A549 (cell line): Measurements from ENCODE around the gene SOHLH2. TPM values are rescaled to one million over a fixed set of nuclear protein-coding genes. Genes with fewer than 3 reads are reported as not detected.

ENCODE experiments used
- ATAC-seq, 2 experiments: fragments of 200-7000 bp in 1 of 2; fragments of >200 bp in 1 of 2; cut with Nextera tagmentation in 1 of 2; cut with Tn5 transposase in 1 of 2; 3 replicates each; pipeline versions ENCODE4 v1.8.0 to v1.9.1; 2018 to 2020; ENCODE audit warnings: mild to moderate bottlenecking in 1 of 2, moderate library complexity in 1 of 2
- CTCF ChIA-PET: fragments of 300-600 bp; sonication (Branson Sonifier 250); formaldehyde crosslinking; extraction: SDS; loops from one replicate; lab custom pipeline; 2021; ENCODE audit warnings: antibody characterized with exemption, inconsistent platforms; lab: Yijun Ruan, JAX
- POLR2A ChIA-PET: fragments of 350-600 bp; formaldehyde crosslinking; extraction: SDS; loops from one replicate; lab custom pipeline; 2021; ENCODE audit warnings: antibody characterized with exemption, inconsistent platforms; lab: Yijun Ruan, JAX
- DNase-seq, 2 experiments: peaks; one replicate each; pipeline versions ENCODE4 v3.0.0 to v3.0.0-alpha.2; 2011 to 2016; ENCODE audit warnings: low read depth in 1 of 2, low spot score in 1 of 2
- FAIRE-seq: peaks from 2 replicates; lab custom pipeline; 2011; peaks lifted over from hg19 to GRCh38; lab: Jason Lieb, UNC
- H3K27ac ChIP-seq, 2 experiments: fragments of >200 bp; sonication (Bioruptor Twin); formaldehyde crosslinking; 3 replicates each; pipeline ENCODE4 v1.5.1; 2016 to 2017
- H3K4me1 ChIP-seq: fragments of >200 bp; sonication (Bioruptor Twin); formaldehyde crosslinking; 3 replicates; pipeline ENCODE4 v1.6.1; 2016
- H3K4me2 ChIP-seq: fragments of >200 bp; sonication (Bioruptor Twin); formaldehyde crosslinking; 3 replicates; pipeline ENCODE4 v1.6.1; 2016
- H3K4me3 ChIP-seq: fragments of >200 bp; sonication (Bioruptor Twin); formaldehyde crosslinking; 3 replicates; pipeline ENCODE4 v1.5.1; 2016
- H3K9me3 ChIP-seq: fragments of >200 bp; sonication (Bioruptor Twin); formaldehyde crosslinking; 3 replicates; pipeline ENCODE4 v1.6.1; 2016
- CHD2 ChIP-seq: fragments of 150-350 bp; IDR thresholded peaks from 2 replicates; pipeline ENCODE4 v1.6.1; 2014; ENCODE audit warnings: low read length; ENCODE audit not compliant: partially characterized antibody
- CHD4 ChIP-seq: fragments of 200-600 bp; sonication (generic); IDR thresholded peaks from 2 replicates; pipeline ENCODE4 v1.6.1; 2016; ENCODE audit warnings: antibody characterized with exemption, mild to moderate bottlenecking, borderline replicate concordance
- EHMT2 ChIP-seq: fragments of 200-600 bp; sonication (generic); IDR thresholded peaks from 2 replicates; pipeline ENCODE4 v1.6.1; 2016; ENCODE audit warnings: antibody characterized with exemption, low read depth, mild to moderate bottlenecking, moderate library complexity
- EP300 ChIP-seq, 2 experiments: fragments of >200 bp; sonication (Bioruptor Twin); formaldehyde crosslinking; IDR thresholded peaks; 2 replicates in 1 of 2; 3 replicates in 1 of 2; pipeline ENCODE4 v1.6.1; 2016 to 2017
- ESRRA ChIP-seq: fragments of 150-350 bp; IDR thresholded peaks from 2 replicates; pipeline ENCODE4 v1.6.1; 2014; ENCODE audit warnings: mild to moderate bottlenecking, low read length, borderline replicate concordance
- FOSB ChIP-seq: fragments of 250-450 bp; sonication (Bioruptor Pico); IDR thresholded peaks from 2 replicates; pipeline ENCODE4 v1.5.0; 2020; ENCODE audit warnings: mild to moderate bottlenecking, moderate library complexity
- FOSL2 ChIP-seq, 2 experiments: fragments of 450-650 bp in 1 of 2; fragments of >200 bp in 1 of 2; sonication (Bioruptor Twin) in 1 of 2; formaldehyde crosslinking; IDR thresholded peaks; 2 replicates each; pipeline versions ENCODE4 v1.5.0 to v1.6.1; 2016 to 2020; ENCODE audit warnings: mild to moderate bottlenecking in 1 of 2, moderate library complexity in 1 of 2
- GATA3 ChIP-seq: IDR thresholded peaks from 2 replicates; pipeline ENCODE4 v1.6.1; 2012; ENCODE audit warnings: borderline replicate concordance
- HDAC2 ChIP-seq: fragments of 200-600 bp; sonication (generic); IDR thresholded peaks from 2 replicates; pipeline ENCODE4 v1.6.1; 2016
- HOXB5 ChIP-seq: fragments of 250-450 bp; sonication (Bioruptor Pico); IDR thresholded peaks from 2 replicates; pipeline ENCODE4 v1.5.0; 2020; ENCODE audit warnings: mild to moderate bottlenecking, moderate library complexity
- JUNB ChIP-seq: fragments of >200 bp; sonication (Bioruptor Twin); formaldehyde crosslinking; IDR thresholded peaks from 2 replicates; pipeline ENCODE4 v1.6.1; 2016
- KDM5A ChIP-seq: fragments of 200-600 bp; sonication (generic); IDR thresholded peaks from 2 replicates; pipeline ENCODE4 v1.6.1; 2016; ENCODE audit warnings: antibody characterized with exemption, mild to moderate bottlenecking
- NPAS2 ChIP-seq: fragments of 250-450 bp; sonication (Bioruptor Pico); IDR thresholded peaks from 2 replicates; pipeline ENCODE4 v1.8.0; 2022; ENCODE audit warnings: mild to moderate bottlenecking, moderate library complexity, borderline replicate concordance
- NR3C1 ChIP-seq: fragments of >200 bp; sonication (Bioruptor Twin); formaldehyde crosslinking; IDR thresholded peaks from 3 replicates; pipeline ENCODE4 v1.6.1; 2017
- POLR2A ChIP-seq: IDR thresholded peaks from 2 replicates; pipeline ENCODE4 v1.6.1; 2012; ENCODE audit warnings: mild to moderate bottlenecking, low read length
- RARB ChIP-seq: fragments of 250-450 bp; sonication (Bioruptor Pico); IDR thresholded peaks from 2 replicates; pipeline ENCODE4 v1.8.0; 2021; ENCODE audit warnings: mild to moderate bottlenecking, moderate library complexity
- RCOR1 ChIP-seq: fragments of 150-350 bp; IDR thresholded peaks from 2 replicates; pipeline ENCODE4 v1.6.1; 2014; ENCODE audit warnings: antibody characterized with exemption, low read length, low read depth
- SMC3 ChIP-seq: fragments of >200 bp; sonication (Bioruptor Twin); formaldehyde crosslinking; IDR thresholded peaks from 3 replicates; pipeline ENCODE4 v1.6.1; 2018; ENCODE audit warnings: inconsistent platforms
- ZSCAN20 ChIP-seq: fragments of 250-450 bp; sonication (Bioruptor Pico); IDR thresholded peaks from 2 replicates; pipeline ENCODE4 v1.8.0; 2022; ENCODE audit warnings: mild to moderate bottlenecking, moderate library complexity
- WGBS: methylation state at CpG from one replicate; pipeline ENCODE4 v1.1.6; 2017; ENCODE audit errors: missing lambda C conversion rate; 5-methylcytosine and 5-hydroxymethylcytosine counted together
- polyA plus RNA-seq, 4 experiments: library from polyadenylated mRNA; depleted of rRNA in 3 of 4; stranded (reverse); fragments of >200 nt; fragmentation: RNase III in 1 of 4; extraction: RNeasy Plus Mini Kit Qiagen cat#74134 plus additional on column Dnase treatment in 1 of 4; gene quantifications; 2 replicates in 3 of 4; 3 replicates in 1 of 4; pipeline ENCODE4 v1.2.3, GENCODE V29; 2011 to 2017
- TF ChIP-seq, protein P1 (sequence below): fragments of 250-450 bp; sonication (Bioruptor Pico); IDR thresholded peaks from 2 replicates; pipeline ENCODE4 v1.5.0; 2020; ENCODE audit warnings: low read depth, mild to moderate bottlenecking, moderate library complexity
- TF ChIP-seq, protein P2 (sequence below): IDR thresholded peaks from 2 replicates; pipeline ENCODE4 v1.6.1; 2012; ENCODE audit warnings: low read depth, borderline replicate concordance
- TF ChIP-seq, protein P3 (sequence below): fragments of >200 bp; sonication (Bioruptor Twin); formaldehyde crosslinking; IDR thresholded peaks from 2 replicates; pipeline ENCODE4 v1.6.1; 2016
- TF ChIP-seq, protein P4 (sequence below): fragments of >200 bp; sonication (Bioruptor Twin); formaldehyde crosslinking; IDR thresholded peaks from 3 replicates; pipeline ENCODE4 v1.6.1; 2016
- TF ChIP-seq, protein P5 (sequence below): IDR thresholded peaks from 2 replicates; pipeline ENCODE4 v1.6.1; 2012

Gene SOHLH2
- polyA plus RNA-seq, 2 of the 4 experiments (the other 2 are of a cell fraction): 0.14 TPM; not detected in 1

DNA sequence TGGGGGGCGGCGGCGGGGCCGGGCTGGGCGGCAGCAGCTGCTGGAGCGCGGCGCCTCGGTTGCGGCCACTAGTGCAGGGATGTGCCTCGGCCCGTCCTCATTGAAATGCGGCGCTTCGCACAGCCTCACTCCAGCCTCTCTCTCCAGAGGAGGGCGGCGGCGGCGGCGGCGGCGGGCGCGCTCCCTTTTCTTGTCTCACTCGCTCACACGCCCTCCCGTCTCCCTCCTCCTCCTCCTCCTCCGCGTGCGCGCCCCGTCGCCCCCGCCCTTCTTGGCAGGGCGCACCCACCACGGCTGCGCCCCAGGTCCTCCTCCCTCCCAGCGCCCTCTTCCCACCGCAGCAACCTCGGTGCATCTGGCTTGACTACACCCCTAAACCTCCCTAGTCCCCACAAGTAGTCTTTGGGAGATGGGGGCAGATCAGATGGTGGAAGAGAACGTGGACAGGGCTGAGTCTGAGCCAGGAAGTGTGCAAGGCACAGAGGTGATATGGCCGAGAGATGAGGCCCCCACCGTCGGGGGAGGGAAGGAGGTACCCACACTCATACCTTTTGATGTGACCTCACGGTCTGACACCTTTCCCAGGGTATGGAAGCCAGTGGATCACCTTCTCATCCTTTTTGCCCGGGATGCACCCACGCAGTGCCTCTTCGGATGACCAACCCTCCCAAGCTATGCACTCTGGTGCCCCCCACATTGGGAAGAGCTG lies 83.0 kb downstream of the SOHLH2 start, which contains the start of gene DCLK1:
TSS of gene DCLK1 (minus strand) at position 161 of the 709 bp plus-strand sequence.
- TF ChIP-seq ZSCAN20 (CRISPR knock-in tag): no peak
- TF ChIP-seq EHMT2: no peak
- no peak for TF ChIP-seq RARB
- TF ChIP-seq NPAS2 (CRISPR knock-in tag): no peak
- TF ChIP-seq CHD4: no peak
- no peak for TF ChIP-seq EP300 (IDR thresholded peaks at IDR 0.05)
- TF ChIP-seq, protein P1, sequence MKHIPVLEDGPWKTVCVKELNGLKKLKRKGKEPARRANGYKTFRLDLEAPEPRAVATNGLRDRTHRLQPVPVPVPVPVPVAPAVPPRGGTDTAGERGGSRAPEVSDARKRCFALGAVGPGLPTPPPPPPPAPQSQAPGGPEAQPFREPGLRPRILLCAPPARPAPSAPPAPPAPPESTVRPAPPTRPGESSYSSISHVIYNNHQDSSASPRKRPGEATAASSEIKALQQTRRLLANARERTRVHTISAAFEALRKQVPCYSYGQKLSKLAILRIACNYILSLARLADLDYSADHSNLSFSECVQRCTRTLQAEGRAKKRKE (CRISPR knock-in tag): no peak
- TF ChIP-seq, protein P2, sequence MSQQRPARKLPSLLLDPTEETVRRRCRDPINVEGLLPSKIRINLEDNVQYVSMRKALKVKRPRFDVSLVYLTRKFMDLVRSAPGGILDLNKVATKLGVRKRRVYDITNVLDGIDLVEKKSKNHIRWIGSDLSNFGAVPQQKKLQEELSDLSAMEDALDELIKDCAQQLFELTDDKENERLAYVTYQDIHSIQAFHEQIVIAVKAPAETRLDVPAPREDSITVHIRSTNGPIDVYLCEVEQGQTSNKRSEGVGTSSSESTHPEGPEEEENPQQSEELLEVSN: no peak
- peak within 1 kb of the TSS in 1 of 2 experiments; percentile 40; a peak in 1 of 6 replicates for H3K27ac ChIP-seq
- ATAC-seq: peak; percentile 70 to 73; a peak in 5 of 6 replicates
- ChIA-PET POLR2A (no interaction called here), CTCF (interaction anchor here (0.7 kb wide), 1 partner anchor 38 kb away, joined by 3 read pairs; no protein-coding TSS in a partner anchor)
- H3K4me3 ChIP-seq: peak within 1 kb of the TSS; percentile 42
- no peak for FAIRE-seq
- H3K9me3 ChIP-seq: no peaks in the 10 kb centered on the region
- no peaks in the 10 kb centered on the region for H3K4me1 ChIP-seq
- 9% methylated on average over 25 of the region's 48 CpGs for whole genome bisulfite sequencing
- H3K4me2 ChIP-seq: peak within 1 kb of the TSS; percentile 89
- DNase-seq: no peak

DNA sequence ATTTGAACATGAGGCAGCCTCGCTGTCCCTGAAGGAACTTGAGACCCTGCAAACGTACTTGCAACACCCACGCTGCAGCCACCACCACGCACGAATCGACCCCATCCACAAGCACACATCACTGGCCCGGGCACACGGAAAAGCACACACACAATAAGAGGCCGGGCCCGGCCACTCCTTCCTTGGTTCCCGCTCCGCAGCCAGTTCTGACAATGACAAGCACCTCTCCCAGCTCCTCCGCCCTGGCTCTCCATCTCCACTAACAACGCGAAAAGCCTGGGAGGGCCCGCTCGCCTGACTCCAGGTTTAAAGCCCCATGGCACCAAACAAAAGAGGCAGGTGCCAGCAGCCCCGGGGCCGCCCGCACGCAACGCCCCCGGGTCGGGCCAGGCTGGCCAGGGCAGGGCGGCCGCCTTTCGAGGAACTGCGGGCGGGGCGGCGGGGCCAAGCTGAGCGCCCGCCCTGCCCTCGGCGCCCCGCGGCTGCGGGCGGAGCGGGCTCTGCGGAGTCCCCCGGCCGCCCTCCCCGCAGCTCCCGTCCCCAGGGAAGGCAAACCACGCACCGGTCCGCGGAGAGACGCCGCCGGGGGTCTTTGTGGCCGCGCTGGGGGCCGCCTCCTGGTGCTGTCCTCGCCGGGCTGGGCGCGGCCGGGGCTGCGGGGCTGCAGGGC lies 83.7 kb downstream of the SOHLH2 start:
- Histone ChIP-seq H3K27ac (peak overlapping the region in 1 of 2 experiments; percentile 40; a peak in 1 of 6 replicates), H3K4me2 (peak overlapping the region; percentile 89), H3K9me3 (no peaks in the 10 kb centered on the region), H3K4me3 (peak overlapping the region; percentile 42), H3K4me1 (no peaks in the 10 kb centered on the region)
- ATAC-seq: peak; percentile 20 to 52; a peak in 4 of 6 replicates
- CTCF ChIA-PET: no interaction called here
- TF ChIP-seq SMC3: no peak
- TF ChIP-seq, protein P3, sequence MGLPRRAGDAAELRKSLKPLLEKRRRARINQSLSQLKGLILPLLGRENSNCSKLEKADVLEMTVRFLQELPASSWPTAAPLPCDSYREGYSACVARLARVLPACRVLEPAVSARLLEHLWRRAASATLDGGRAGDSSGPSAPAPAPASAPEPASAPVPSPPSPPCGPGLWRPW: no peak
- no peak for TF ChIP-seq FOSL2 (IDR thresholded peaks at IDR 0.05)
- TF ChIP-seq FOSL2 (CRISPR knock-in tag; IDR thresholded peaks at IDR 0.05): no peak
- TF ChIP-seq HOXB5 (CRISPR knock-in tag): no peak
- no peak for TF ChIP-seq GATA3
- no peak for TF ChIP-seq ZSCAN20 (CRISPR knock-in tag)
- TF ChIP-seq JUNB: no peak
- TF ChIP-seq, protein P4, sequence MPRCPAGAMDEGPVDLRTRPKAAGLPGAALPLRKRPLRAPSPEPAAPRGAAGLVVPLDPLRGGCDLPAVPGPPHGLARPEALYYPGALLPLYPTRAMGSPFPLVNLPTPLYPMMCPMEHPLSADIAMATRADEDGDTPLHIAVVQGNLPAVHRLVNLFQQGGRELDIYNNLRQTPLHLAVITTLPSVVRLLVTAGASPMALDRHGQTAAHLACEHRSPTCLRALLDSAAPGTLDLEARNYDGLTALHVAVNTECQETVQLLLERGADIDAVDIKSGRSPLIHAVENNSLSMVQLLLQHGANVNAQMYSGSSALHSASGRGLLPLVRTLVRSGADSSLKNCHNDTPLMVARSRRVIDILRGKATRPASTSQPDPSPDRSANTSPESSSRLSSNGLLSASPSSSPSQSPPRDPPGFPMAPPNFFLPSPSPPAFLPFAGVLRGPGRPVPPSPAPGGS: no peak
- TF ChIP-seq, protein P2: no peak
- TF ChIP-seq CHD2: no peak
- no peak for TF ChIP-seq POLR2A
- no peak for TF ChIP-seq RARB
- DNase-seq: no peak
- 0% methylated on average over 2 of the region's 61 CpGs for WGBS
- POLR2A ChIA-PET: no interaction called here
- no peak for FAIRE-seq

DNA sequence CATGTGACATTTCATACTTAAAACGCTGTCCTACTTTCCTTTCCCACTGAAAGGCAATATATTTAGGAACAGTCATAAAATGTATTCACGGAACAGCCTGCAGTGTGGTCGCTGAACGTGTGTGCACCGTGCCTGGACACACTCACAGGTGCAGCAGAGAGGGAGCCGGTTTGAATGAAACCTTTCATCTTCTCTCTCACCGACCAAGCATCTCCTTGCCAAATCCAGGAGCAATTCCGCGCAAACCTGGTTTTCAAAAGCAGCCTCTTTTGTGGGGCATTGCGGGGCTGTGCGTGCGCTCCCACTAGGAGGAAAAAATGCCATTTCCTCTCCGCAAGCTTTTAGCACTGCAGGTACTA lies 84.2 kb downstream of the SOHLH2 start:
- no peak for DNase-seq
- Histone ChIP-seq H3K4me1 (no peaks in the 10 kb centered on the region), H3K4me2 (no peak overlapping the region; the same call in 2 of the 3 replicates)
- WGBS: 19% methylated on average over 13 of the region's 13 CpGs
- no peak for TF ChIP-seq FOSB (CRISPR knock-in tag)
- TF ChIP-seq HDAC2: no peak
- no peak for TF ChIP-seq RCOR1
- no peak for TF ChIP-seq GATA3
- TF ChIP-seq, protein P3: no peak
- TF ChIP-seq ZSCAN20 (CRISPR knock-in tag): no peak
- TF ChIP-seq, protein P5, sequence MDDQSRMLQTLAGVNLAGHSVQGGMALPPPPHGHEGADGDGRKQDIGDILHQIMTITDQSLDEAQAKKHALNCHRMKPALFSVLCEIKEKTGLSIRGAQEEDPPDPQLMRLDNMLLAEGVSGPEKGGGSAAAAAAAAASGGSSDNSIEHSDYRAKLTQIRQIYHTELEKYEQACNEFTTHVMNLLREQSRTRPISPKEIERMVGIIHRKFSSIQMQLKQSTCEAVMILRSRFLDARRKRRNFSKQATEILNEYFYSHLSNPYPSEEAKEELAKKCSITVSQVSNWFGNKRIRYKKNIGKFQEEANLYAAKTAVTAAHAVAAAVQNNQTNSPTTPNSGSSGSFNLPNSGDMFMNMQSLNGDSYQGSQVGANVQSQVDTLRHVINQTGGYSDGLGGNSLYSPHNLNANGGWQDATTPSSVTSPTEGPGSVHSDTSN: no peak
- no peak for TF ChIP-seq ESRRA
- no peak for TF ChIP-seq KDM5A
- no peak for TF ChIP-seq NR3C1
- no peak for TF ChIP-seq EP300 (IDR thresholded peaks at IDR 0.05)
- no peak for TF ChIP-seq NPAS2 (CRISPR knock-in tag)
- no peak for TF ChIP-seq EHMT2
- no peak for TF ChIP-seq POLR2A
- TF ChIP-seq, all 56 proteins: peak for 0
- FAIRE-seq (no peak), ATAC-seq (no peak)
- no peaks in the 10 kb centered on the region for H3K9me3 ChIP-seq
- CTCF ChIA-PET: no interaction called here
- no peak overlapping the region for H3K27ac ChIP-seq
- POLR2A ChIA-PET: no interaction called here
- H3K4me3 ChIP-seq: no peak overlapping the region; the same call in 1 of the 3 replicates
